HG03135 (cell line): ENCODE measurements around the gene ZNF592.

Source experiments
- ATAC-seq: cut with Tn5 transposase; IDR thresholded peaks from one replicate; pipeline ENCODE4 v1.9.1; 2021; ENCODE audit warnings: mild to moderate bottlenecking, moderate library complexity; ENCODE audit not compliant: unreplicated experiment

Gene ZNF592

DNA sequence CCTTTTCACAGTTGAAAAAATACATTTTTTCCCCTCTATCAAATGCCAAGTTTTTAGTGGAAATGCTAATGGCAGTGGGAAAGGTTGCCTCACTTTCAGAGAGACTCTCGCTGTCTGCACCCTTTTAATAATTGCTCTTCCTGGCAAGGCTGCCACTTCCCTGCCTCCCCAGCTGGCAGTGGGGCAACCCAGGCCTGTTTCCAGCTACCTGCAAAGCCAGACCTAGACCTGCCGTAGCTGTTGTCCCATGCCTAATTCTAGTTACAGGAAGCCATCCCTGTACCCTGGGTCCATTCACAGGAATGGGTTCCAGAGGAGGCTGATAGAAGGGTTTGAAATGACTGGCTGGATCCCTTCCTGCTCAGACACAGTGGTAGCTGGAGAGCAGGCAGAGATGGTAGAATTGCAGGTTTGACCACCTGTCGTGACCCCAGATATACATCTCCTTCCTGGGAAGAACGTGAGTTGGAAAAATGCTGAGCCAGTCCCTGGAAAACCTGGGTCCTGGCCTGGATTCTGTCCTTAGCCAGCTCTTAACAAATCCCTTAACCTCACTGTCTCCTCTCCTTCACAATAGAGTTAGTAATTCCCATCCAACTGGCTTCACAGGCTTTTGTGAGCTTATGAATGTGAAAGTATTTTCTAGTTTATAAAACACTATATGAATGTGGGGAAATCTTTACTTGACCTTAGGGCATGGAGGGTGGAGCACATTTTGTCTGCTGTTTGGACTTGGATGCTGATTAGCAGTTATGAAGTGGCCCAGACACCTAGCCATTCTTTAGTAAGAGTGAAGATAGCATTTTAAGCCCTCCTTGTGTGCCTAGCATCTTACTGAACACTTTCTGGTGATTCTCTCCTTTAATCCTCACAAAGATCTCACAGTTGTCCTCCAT, 55.9 kb downstream of the ZNF592 start:
- ATAC-seq = no peak

DNA sequence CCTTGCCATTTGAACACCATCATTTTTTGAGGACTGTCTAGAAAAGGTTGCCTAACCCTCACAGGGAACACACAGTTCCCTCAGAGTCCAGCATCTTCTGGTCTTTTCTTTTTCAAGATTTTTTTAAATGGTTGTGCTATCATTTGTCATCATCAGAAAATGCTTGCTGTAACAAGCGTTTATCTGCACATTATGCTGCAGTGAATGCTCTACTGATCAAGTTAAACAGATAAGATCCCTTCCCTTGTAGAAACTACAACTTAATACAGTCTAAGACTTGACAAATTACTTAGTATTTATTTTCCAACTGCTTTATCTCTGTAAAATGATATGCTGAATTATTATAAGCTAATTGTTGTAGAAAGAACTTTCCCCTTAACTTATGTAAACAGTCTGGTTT, 56.8 kb downstream of the ZNF592 start:
- ATAC-seq = no peak

DNA sequence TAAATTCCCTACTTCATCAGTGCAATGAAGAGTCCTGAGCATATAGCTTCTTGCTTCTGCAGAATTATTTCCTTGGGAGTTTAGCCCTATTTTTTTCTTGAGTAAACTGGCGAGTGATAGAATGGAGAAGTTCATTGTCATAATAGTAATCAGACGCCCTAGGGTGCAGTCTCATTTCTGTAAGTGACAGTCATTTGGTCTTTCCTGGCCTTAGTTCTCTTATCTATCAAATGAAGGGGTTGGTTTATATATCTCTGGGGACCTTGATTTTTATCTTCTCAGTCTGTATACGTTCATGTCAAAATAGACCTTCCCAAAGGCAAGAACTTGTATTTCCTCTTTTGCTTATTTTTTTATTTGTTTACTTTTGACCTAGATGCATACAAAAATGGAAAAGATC, 58.8 kb downstream of the ZNF592 start:
- no peak for ATAC-seq

DNA sequence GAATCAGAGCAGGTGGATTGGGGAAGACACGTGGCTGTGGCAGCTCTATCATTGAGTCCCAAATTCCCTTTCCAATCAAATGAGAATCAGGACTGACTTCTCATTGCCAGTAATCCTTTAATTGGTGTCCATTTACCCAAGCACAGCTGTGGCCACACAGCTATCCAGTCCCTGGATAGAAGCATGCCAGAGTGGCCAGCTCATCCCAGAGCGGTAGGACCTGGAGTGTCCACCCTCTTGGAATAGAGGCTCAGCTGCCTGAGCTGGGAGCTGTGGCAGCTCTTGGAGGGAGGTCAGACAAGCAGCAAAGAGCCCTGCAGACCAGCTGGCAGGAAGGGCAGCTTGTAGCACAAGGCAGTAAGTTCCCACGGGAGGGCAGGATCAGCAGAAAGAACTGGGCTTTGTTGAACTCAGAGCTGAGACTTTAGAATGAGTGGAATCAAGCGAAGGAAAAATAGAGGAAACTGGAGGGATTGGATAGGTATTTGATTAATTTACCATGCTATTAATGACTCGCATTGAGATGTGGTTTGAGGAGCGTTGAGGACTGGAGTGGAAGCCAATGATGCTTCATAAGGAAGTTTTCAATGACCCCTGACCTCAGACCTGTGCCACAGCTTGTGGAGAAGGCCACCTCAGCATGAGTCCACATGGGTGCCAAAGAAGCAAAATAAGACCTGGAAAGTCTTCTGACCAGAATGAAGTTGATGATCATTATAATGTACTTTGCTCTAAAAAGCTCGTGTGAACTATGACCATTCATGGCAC, 61.9 kb downstream of the ZNF592 start:
- no peak for ATAC-seq

DNA sequence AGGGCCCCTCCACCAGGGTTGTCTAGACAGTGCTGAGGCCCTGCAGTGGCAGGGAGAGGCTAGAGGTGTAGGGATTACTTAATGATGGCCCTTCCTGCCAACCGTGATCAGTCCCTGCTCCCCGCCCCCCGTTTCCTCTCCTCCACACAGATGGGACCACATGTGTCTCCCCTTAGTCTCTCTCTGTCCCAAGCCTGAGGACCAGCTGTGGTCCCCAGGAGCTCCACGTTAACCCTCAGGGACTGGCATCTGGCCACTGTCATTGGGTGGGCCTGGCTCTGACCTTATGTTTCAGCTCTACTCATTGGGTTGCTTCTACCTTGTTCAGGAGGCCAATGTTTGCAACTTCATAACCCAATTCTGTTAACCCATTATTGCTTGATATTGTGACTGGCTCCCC, 62.8 kb downstream of the ZNF592 start:
- no peak for ATAC-seq

DNA sequence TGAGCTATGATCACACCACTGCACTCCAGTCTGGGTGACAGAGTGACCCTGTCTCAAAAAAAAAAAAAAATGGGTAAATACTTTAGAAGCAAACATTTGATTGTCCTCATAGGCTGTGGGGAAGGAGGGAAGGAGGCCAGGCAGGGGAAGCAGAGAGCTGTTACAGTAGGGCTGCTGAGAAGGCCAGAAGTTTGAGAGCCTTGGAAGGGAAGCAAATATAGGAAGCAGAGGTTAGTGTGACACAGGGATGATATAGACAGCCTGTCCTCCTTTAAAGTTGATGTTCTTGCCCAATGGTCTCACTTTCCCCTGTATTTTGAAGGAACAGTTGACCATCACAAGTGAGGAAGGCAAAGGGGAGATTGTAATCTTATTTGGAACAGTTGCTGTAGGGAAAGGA, 63.4 kb downstream of the ZNF592 start:
- no peak for ATAC-seq

DNA sequence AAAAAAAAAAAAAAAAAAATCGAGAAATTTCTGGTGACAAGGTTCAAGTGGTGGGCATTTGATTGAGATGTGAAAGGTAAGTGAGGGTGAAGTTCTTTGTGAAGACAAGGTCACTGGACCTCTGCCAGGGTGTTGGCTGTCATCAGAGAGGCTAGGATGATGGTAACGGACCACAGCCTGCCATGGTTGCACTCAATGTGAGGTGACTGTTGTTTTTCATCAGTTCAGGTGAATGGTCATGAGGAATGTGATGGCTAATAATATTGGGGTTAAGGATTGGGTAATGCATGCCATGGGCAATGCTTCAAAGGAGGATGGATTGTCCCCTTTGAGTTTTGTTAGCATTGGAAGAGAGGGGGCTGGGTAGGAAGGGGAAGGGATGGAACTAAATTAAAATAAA, 64.5 kb downstream of the ZNF592 start:
- no peak for ATAC-seq

DNA sequence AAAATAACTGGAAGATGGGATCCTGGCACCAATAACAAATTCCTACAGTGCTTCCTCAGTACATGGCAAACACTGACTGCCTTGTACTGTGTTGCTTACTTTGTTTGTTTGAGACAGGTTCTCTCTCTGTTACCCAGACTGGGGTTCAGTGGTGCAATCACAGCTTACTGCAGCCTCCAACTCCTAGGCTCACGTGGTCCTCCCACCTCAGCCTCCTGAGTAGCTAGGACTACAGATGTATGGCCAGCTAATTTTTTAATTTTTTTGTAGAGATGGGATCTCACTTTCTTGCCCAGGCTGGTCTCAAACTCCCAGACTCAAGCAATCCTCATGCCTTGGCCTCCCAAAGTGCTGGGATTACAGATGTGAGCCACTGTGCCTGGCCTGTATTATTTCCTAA, 65.0 kb downstream of the ZNF592 start:
- no peak for ATAC-seq

DNA sequence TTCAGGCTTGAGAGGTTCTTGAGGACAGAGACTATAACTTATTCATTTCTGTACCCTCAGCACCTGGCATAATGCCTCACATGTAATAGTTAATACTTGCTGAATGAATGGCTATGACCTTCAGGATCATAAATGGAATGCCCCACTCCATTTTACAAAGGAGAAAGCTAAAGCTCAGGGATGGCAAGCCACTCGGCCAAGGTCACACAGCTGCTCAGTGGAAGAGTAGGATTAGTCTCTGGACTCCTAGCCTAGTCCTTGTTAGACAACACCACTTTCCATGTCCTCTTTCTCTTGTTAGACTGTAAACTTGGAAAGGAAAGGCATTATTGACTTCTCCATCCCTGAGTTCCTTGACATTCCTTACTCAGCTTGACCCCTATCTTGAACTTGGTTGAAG, 65.5 kb downstream of the ZNF592 start:
- ATAC-seq = no peak

DNA sequence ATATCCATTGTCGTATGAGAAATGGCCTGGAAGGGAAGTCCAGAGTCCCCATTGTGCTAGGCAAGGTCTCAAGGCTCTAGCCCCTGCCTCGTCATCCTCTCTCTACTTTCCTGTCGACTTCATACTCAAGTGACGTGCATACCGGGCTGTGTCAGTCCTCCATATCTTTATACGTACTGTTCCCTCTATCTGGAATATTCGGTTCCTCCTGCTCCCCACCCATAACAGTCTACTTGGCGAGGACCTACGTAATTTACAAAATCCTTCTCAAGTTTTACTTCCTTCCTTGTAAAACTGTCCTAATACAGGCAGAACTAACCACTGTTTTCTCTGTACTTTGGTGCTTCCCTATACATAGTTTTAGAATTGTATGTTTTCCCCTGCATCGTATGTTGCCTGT, 66.5 kb downstream of the ZNF592 start:
- no peak for ATAC-seq

DNA sequence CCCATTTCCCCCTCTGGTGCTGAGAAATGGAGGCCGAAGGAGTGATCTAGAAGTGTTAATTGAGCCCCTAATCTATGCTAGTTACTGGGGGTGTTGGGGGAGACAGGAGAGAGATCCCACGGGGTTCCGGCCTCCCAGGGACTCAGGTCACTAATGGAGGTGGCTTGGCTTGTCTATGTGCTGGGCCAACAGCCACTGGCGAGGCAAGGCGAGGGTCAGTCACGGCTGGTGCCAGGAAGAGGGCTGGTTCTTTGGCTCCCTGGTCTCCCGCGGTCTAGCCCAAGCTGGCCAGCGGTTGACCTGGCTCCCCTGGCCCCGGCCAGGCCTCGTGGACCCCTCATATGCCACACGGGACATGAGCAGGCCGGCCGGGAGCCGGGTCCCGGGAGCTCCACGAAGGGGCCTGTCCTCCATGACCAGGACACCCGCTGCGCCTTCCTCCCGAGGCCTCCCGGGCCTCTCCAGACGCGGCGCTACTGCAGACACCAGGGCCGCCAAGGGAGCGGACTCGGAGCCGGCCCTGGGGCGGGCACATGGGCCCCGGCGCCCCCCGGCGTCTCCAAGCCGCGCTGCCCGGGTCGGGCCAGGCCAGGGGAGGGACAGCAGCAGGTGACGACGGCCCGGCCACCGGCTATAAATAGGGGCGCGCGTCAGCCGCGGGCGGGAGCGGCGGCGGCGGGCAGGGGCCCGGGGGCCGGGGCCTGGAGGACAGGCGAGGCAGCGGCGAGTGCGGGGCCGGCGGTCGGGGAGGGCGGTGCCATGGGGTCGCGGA, 68.5 kb downstream of the ZNF592 start, which contains the start of gene ALPK3:
TSS of gene ALPK3 (plus strand) at position 663 of the 772 bp plus-strand sequence. CDS start at position 760, 97 bp downstream.
- no peak for ATAC-seq

DNA sequence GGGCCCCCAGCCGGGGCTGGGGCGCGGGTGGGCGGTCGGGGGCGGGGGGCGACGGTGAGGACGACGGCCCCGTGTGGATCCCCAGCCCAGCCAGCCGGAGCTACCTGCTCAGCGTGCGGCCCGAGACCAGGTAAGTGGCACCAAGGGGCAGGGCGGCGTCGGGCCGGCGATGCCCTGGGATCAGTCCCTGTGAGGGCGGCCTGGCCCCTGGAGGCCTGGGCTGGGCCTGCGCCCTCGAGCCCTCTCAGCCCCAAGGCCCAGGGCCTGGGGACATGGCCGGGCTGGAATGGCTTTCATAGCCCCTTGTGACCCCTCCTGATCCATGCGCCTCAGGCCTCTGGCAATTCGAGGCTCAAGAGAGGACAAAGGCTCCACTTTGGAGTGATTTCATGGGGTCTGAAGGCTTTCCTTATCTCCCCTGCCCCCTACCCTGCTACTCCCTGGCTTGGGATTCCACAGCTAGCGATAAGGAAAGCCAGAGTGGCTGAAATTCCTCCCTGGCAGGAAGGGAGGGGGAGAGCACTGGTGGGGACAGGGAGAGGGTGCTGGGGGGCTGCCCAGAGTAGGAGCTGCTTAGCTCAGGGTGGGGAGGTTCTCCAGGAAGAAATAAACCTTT, 69.2 kb downstream of the ZNF592 start:
- ATAC-seq = no peak

DNA sequence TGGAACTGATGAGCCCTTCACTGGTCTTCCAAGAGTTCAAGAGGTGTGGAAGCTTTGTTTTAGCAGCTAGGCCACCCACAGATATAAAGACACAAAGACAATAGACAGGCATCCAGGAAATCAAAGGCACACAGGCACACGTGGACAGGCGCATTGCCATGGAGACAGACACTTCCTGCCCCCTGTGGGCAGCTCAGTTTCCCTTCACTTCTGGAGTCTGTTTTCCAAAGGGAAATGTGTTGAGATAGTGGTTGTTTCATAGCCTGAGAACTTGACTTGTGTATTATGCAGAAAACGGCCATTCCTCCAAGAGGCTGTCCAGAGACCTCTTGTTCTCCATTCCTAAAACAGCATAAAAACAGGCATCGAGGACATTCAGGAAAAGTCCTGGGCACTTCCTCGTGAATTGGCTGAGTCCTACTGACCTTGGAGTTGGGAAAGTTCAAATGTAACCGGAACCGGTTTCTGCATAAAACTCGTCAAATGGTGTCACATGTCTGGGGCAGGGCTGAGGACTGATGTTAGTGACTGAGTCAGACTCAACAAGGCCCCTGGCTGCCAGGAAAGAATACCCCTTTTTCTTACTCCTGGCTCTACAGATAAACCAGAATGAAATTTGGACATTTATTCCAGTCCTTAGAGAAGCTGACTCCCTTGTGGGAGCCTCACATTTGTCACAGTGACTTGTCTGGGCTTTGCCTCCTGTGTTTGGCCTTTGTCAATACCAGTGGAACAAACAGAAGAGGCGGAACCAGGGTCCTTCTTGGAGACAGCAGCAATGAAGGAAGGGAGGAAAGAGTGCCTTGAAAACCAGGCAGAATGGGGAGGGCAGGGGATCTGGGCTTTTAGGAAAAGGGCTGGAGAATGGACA, 70.1 kb downstream of the ZNF592 start:
- no peak for ATAC-seq

DNA sequence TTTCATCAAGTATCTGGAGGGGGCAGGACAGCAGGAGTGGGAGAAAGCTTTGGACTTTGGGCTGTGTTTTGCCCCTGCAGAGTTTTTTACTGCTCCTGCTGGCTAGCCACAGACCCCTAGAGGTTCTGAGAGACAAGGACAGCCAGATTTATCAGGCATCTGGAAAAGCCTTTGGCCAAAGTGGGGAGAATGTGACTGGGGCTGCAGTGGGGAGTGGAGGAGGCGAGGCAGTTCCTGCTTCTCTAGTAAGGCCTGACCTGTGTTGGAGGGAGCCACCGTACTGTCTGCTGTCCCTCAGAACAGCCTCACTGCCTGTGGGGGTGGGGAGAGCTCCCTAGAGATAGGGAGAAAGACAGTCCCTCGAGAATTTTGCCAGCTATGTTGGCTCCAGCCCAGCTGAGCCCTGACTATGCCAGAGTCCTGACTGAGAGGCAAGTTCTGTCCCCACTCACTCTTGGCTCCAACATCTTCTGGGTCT, 70.9 kb downstream of the ZNF592 start:
- no peak for ATAC-seq

DNA sequence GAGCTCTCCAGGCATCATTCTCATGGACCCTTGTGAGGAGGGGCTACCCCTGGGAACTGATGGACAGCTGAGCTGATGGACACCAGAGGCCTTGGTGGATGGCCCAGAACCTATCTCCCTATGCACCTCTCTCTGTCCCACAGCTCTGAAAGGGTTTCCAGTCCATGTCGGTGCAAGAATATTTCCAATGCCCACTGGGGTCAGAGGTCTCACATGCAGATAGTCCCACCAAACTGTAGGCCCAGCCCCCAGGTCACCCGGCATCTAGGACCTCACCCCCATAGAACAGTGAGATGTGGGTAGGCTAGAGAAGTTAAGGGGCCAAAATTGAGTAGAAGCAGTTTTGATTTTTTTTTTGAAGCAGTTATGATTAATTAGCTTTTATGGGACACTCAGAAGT, 71.4 kb downstream of the ZNF592 start:
- ATAC-seq = no peak

DNA sequence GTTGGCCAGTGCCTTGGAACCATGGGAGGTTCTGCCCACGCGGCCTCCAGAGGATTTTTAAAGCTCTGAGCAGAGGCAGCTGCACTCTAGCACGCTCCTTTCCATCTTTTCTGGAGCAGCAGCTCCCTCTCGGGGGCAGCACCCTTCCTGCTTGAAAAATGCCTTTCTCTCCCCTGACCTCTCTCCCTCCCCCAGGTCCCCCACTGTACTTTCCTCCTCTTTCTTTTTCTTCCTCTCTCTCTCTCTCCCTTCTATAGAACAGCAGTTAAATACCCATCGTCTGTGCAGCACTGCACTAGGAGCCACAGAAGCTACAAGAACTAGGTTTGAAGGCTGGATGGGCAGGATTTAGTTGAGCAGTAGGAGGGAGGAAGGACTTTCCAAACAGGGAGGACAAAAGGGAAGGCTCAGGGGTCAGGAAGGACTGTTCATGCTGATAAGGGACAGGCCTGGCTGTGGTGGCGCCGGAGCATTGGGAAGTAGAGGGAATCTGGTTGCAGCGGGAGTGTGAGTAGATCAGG, 73.2 kb downstream of the ZNF592 start:
- no peak for ATAC-seq

DNA sequence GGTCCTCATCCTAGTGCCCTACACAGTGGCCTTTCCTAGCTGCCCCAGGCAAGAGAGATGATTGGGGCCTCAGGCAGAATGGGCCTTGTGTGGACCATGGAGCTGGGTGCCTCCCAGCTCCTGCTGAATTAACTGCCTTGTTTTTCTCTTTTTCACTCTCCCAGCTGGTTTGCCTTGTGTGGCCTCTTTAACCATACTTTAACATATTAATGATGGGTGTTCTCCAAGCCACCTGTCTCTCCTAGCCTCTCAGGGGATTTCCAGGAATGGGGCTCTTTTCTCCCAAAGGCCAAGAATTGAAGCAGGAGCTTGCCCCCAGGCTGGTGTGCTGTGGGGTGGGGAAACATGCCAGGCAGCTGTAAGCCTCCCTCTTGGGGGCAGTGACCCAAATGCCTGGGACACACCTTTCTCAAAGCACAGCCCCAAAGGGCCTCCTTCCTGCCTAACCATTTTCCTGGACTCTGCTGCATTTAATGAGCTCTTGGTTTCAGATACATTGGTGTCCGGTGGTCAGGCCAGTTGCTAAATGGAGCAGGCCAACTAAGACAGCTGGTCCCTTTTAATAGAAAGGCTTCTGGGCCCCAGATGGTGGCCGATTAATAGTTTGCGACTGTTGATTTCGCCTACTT, 74.4 kb downstream of the ZNF592 start:
- ATAC-seq = no peak

DNA sequence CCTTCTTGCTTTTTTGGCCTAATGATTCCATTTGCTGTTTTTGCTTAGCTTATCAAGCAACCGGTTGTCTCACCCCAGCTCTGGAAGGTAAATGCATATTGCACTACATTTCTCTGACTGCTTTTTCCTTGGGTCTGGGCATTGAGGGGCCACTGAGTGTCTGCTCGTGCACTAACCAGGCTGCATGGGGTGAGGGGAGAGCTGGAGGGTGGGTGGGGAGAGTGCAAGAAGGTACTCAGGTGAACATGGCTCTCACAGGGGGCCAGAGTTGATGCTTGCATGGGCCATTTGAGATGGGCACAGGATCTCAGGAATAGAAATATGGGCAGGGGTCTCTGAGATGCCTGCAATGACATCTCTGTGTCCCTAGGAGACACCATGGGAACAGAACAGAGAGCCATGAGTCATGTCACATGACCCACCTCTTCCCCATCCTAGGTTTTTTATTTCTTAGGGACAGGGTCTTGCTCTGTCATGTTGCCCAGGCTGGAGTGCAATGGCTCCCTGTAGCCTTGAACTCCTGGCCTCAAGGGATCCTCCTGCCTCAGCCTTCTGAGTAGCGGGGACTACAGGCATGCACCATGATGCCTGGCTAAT, 75.0 kb downstream of the ZNF592 start:
- no peak for ATAC-seq
